PFSK-1 (cell line): ENCODE results near the gene STK39.

Experiments used
- FOXP2 ChIP-seq: optimal IDR thresholded peaks from 2 replicates; pipeline ENCODE3; 2011; ENCODE audit warnings: borderline replicate concordance, control low read depth, inconsistent platforms; ENCODE audit not compliant: insufficient read depth; ENCODE audit errors: extremely low read length, extremely low read depth
- POLR2AphosphoS5 ChIP-seq: IDR thresholded peaks from 2 replicates; pipeline ENCODE4 v1.6.1; 2012; ENCODE audit warnings: low read depth, mild to moderate bottlenecking, control low read depth, low read length, moderate library complexity
- REST ChIP-seq, 2 experiments: IDR thresholded peaks; 2 replicates each; pipeline versions ENCODE4 v1.6.1 to v1.8.0; 2011 to 2012; ENCODE audit warnings: low read depth in 2 of 2, low read length in 2 of 2, control low read depth in 1 of 2, inconsistent platforms in 1 of 2, mild to moderate bottlenecking in 1 of 2, moderate library complexity in 1 of 2; ENCODE audit not compliant: insufficient read depth in 1 of 2
- SIN3A ChIP-seq: IDR thresholded peaks from 2 replicates; pipeline ENCODE4 v1.6.1; 2012; ENCODE audit warnings: mild to moderate bottlenecking, low read length, moderate library complexity, borderline replicate concordance; ENCODE audit not compliant: insufficient read depth
- TAF1 ChIP-seq: IDR thresholded peaks from 2 replicates; pipeline ENCODE4 v1.6.1; 2012; ENCODE audit warnings: low read length, control low read depth, borderline replicate concordance; ENCODE audit not compliant: insufficient read depth

GRCh38 chr2:167935803-167936110, 311.6 kb downstream of the STK39 start:
- TF ChIP-seq REST (IDR thresholded peaks at IDR 0.05; ENCODE audit: insufficient read depth in 1 of 2, low read depth in 2 of 2, low read length in 2 of 2) (no peak), POLR2AphosphoS5 (no peak), SIN3A (no peak), TAF1 (no peak), FOXP2 (no peak)
